ENCODE results near the gene PTPRT. TPM values are rescaled to one million over a fixed set of nuclear protein-coding genes. Genes with fewer than 3 reads are reported as not detected.

PTPRT gene
- total RNA-seq, 4 donors from 2014 or later: under 0.01 to 2.1 TPM; not detected in 2

DNA sequence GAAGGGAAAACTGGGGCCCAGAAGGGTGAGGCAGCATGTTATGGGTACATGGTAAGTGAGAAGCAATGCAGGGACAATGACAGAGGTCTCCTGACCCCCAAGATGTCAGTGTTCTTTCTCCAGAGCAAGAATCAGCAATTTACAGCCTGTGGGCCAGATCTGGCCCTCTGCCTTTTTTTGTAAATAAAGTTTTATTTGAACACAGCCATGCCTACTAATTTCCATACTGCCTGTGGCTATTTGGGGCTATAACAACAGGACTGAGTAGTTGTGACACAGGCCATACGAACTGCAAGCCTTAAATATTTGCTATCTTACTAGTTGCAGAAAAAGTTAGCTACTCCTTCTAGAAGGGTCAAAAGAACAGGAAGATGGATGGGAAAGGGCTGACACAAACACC is 52.5 kb downstream of the PTPRT start:
- H3K9me3 ChIP-seq: no peaks in the 10 kb centered on the region
- intact Hi-C loops (cut with DNase I; ENCODE audit: low total_unique reads): no loop called here

DNA sequence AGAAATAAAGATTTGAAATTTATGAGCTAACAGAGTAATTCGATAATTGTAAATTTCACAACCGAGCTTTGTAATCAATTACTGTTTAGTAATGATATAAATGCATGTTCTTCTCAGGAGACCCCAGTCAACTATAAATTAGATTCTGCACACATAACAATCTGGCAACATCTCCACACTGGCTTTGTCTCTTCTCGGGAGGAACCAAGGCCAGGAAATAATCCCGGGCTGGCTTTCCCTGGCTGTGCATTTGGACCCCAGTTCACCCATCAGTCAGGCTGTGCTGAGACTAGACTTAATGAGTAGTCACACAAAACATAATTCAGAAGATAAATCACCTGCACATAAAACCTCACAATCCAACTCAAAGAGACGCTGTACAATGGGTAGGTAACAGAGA is 65.5 kb downstream of the PTPRT start:
- Histone ChIP-seq H3K4me1 (no peaks in the 10 kb centered on the region), H3K27me3 (no peaks in the 10 kb centered on the region), H3K36me3 (no peaks in the 10 kb centered on the region), H3K27ac (no peak overlapping the region), H3K4me3 (no peak overlapping the region), H3K9me3 (no peaks in the 10 kb centered on the region)
- no peak for DNase-seq
- TF ChIP-seq POLR2A (IDR thresholded peaks at IDR 0.05): no peak
- TF ChIP-seq, protein P1, sequence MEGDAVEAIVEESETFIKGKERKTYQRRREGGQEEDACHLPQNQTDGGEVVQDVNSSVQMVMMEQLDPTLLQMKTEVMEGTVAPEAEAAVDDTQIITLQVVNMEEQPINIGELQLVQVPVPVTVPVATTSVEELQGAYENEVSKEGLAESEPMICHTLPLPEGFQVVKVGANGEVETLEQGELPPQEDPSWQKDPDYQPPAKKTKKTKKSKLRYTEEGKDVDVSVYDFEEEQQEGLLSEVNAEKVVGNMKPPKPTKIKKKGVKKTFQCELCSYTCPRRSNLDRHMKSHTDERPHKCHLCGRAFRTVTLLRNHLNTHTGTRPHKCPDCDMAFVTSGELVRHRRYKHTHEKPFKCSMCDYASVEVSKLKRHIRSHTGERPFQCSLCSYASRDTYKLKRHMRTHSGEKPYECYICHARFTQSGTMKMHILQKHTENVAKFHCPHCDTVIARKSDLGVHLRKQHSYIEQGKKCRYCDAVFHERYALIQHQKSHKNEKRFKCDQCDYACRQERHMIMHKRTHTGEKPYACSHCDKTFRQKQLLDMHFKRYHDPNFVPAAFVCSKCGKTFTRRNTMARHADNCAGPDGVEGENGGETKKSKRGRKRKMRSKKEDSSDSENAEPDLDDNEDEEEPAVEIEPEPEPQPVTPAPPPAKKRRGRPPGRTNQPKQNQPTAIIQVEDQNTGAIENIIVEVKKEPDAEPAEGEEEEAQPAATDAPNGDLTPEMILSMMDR (IDR thresholded peaks at IDR 0.05): no peak
- intact Hi-C loops (cut with DNase I; ENCODE audit: low total_unique reads): no loop called here

More for the DNA sequence above, 52.5 kb downstream of the PTPRT start:
- no peak overlapping the region for H3K4me3 ChIP-seq
- H3K36me3 ChIP-seq: no peaks in the 10 kb centered on the region
- H3K4me1 ChIP-seq: no peaks in the 10 kb centered on the region
- TF ChIP-seq POLR2A (IDR thresholded peaks at IDR 0.05): no peak
- TF ChIP-seq, protein P1 (IDR thresholded peaks at IDR 0.05): no peak
- H3K27me3 ChIP-seq: no peaks in the 10 kb centered on the region
- no peak overlapping the region for H3K27ac ChIP-seq
- DNase-seq: no peak

DNA sequence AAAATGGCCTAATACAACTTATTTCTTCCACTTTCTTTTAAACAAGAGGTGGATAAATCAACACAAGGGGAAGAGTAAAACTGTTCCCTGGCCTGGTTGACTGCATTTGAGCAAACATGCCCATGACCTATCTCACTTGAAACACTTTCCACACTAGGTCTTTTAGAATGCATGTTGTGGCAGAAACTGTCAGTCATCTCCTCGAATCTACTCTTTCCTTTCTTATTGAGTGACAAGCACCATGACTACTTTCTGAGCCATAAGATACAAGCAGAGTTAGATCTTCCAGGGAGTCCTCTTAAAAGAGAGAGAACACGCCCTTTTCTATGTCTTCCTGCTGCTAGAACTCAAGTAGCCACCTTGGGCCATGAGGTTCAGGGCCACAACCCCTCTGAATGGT is 66.5 kb downstream of the PTPRT start:
- Histone ChIP-seq H3K27ac (no peak overlapping the region), H3K27me3 (no peaks in the 10 kb centered on the region), H3K36me3 (no peaks in the 10 kb centered on the region), H3K4me1 (no peaks in the 10 kb centered on the region), H3K4me3 (no peak overlapping the region), H3K9me3 (no peaks in the 10 kb centered on the region)
- TF ChIP-seq, protein P1 (IDR thresholded peaks at IDR 0.05): no peak
- no peak for TF ChIP-seq POLR2A (IDR thresholded peaks at IDR 0.05)
- intact Hi-C loops (cut with DNase I; ENCODE audit: low total_unique reads): no loop called here
- DNase-seq: no peak

DNA sequence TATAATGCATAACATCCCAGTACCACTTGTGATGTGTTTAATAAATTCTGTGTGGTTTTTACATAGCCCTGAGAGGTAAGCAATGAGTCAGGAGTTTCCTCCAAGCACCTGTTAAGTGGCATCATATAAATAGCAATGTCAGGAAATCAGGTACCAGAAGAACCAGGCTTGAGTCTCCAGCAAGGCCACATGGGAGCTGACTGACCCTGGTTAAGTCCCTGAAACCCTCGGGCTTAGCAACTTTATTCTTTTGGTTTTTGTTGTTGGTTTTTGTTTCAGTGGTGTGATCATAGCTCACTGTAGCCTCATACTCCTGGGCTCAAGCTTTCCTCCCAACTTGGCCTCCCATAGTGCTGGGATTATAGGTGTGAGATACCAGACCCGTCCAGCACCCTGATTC is 70.0 kb downstream of the PTPRT start:
- intact Hi-C loops (cut with DNase I; ENCODE audit: low total_unique reads): no loop called here
- H3K4me3 ChIP-seq: no peak overlapping the region
- H3K27ac ChIP-seq: no peak overlapping the region
- no peak for TF ChIP-seq POLR2A (IDR thresholded peaks at IDR 0.05)
- TF ChIP-seq, protein P1 (IDR thresholded peaks at IDR 0.05): no peak
- DNase-seq: no peak
- H3K36me3 ChIP-seq: no peaks in the 10 kb centered on the region
- H3K4me1 ChIP-seq: no peaks in the 10 kb centered on the region
- H3K9me3 ChIP-seq: no peaks in the 10 kb centered on the region
- no peaks in the 10 kb centered on the region for H3K27me3 ChIP-seq

DNA sequence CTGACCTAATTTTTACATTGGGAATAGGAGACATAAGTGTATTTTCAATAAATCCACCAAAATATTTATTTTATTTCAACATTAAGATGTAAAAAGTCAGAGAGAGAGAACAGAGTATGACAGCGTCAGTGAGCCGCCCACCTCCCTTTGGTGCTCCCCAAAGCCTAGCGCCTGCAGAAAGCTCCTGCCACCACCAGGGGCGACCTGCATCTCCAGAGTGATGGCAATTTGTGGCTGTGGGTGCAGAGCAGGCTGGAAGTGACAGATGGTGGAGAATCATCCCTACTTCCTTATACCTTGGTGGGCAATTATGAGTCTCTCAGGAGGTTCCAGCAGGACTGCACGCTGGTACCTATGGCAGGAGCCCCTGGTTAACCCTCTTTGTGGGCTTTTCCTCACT is 87.3 kb downstream of the PTPRT start:
- no peaks in the 10 kb centered on the region for H3K4me1 ChIP-seq
- H3K4me3 ChIP-seq: no peak overlapping the region
- no peak for DNase-seq
- intact Hi-C loops (cut with DNase I; ENCODE audit: low total_unique reads): no loop called here
- TF ChIP-seq, protein P1 (IDR thresholded peaks at IDR 0.05): no peak
- no peak for TF ChIP-seq POLR2A (IDR thresholded peaks at IDR 0.05)
- H3K9me3 ChIP-seq: no peaks in the 10 kb centered on the region
- no peaks in the 10 kb centered on the region for H3K36me3 ChIP-seq
- no peaks in the 10 kb centered on the region for H3K27me3 ChIP-seq
- H3K27ac ChIP-seq: no peak overlapping the region

All from uterus (tissue), 4 donors.